Panc1 (cell line): Measurements from ENCODE around the gene HELZ2. TPM values are rescaled to one million over a fixed set of nuclear protein-coding genes. Genes with fewer than 3 reads are reported as not detected.

Source experiments
- ATAC-seq: fragments of 200-7000 bp; cut with Tn5 transposase; 2 replicates; pipeline ENCODE4 v1.9.1; 2020; ENCODE audit warnings: mild to moderate bottlenecking, moderate library complexity
- BruUV-seq: library from RNA; stranded (reverse); fragments of 400-500 nt; replicated peaks from 2 replicates; lab custom pipeline; 2021; lab: Mats Ljungman, UMichigan
- CTCF ChIA-PET: fragments of 300-600 bp; sonication (Branson Sonifier 250); formaldehyde crosslinking; loops from one replicate; lab custom pipeline; 2022; ENCODE audit warnings: antibody characterized with exemption; lab: Charles Lee
- POLR2A ChIA-PET: fragments of 300-600 bp; sonication (Branson Sonifier 250); formaldehyde crosslinking; loops from one replicate; lab custom pipeline; 2022; ENCODE audit warnings: antibody characterized with exemption; lab: Charles Lee
- DNase-seq: peaks from one replicate; pipeline ENCODE4 v3.0.0-alpha.2; 2010; ENCODE audit warnings: low read depth, low spot score
- H3K27ac ChIP-seq: 2 replicates; pipeline ENCODE4 v1.5.1; 2011; ENCODE audit warnings: mild to moderate bottlenecking, low read length, inconsistent platforms
- H3K27me3 ChIP-seq: fragments of 200-500 bp; sonication (Bioruptor generic); 2 replicates; pipeline ENCODE4 v1.6.0; 2014; ENCODE audit warnings: low read length, inconsistent platforms; ENCODE audit not compliant: control insufficient read depth, insufficient read depth
- H3K36me3 ChIP-seq: fragments of 200-500 bp; sonication (Bioruptor generic); 2 replicates; pipeline ENCODE4 v1.5.1; 2014; ENCODE audit warnings: inconsistent platforms, mild to moderate bottlenecking, low read length, moderate library complexity; ENCODE audit not compliant: control insufficient read depth, insufficient read depth
- H3K4me1 ChIP-seq: 2 replicates; pipeline ENCODE4 v1.5.1; 2011; ENCODE audit warnings: inconsistent platforms, mild to moderate bottlenecking, low read length, moderate library complexity; ENCODE audit not compliant: control insufficient read depth, insufficient read depth
- H3K4me3 ChIP-seq, 2 experiments: 2 replicates each; pipeline ENCODE4 v1.5.1; 2011 to 2012; ENCODE audit warnings: low read depth in 2 of 2, low read length in 2 of 2, mild to moderate bottlenecking in 2 of 2, inconsistent platforms in 1 of 2, moderate library complexity in 1 of 2
- H3K9me3 ChIP-seq: fragments of 200-500 bp; sonication (Bioruptor generic); 2 replicates; pipeline ENCODE4 v1.5.1; 2014; ENCODE audit warnings: low read depth, mild to moderate bottlenecking, inconsistent platforms, low read length, moderate library complexity; ENCODE audit not compliant: control insufficient read depth, insufficient read depth
- CTCF ChIP-seq: fragments of 450-650 bp; IDR thresholded peaks from 2 replicates; pipeline ENCODE4 v1.5.1; 2017; ENCODE audit warnings: mild to moderate bottlenecking
- POLR2AphosphoS5 ChIP-seq: IDR thresholded peaks from 2 replicates; pipeline ENCODE4 v1.6.1; 2012; ENCODE audit warnings: mild to moderate bottlenecking, low read depth, low read length, moderate library complexity
- REST ChIP-seq, 2 experiments: IDR thresholded peaks; 2 replicates each; pipeline ENCODE4 v1.6.1; 2011 to 2012; ENCODE audit warnings: low read depth in 2 of 2, control low read depth in 1 of 2, low read length in 1 of 2, mild to moderate bottlenecking in 1 of 2, moderate library complexity in 1 of 2; ENCODE audit not compliant: insufficient read depth in 1 of 2
- SIN3A ChIP-seq: IDR thresholded peaks from 2 replicates; pipeline ENCODE4 v1.6.1; 2012; ENCODE audit warnings: low read depth, mild to moderate bottlenecking, low read length, moderate library complexity, borderline replicate concordance; ENCODE audit not compliant: insufficient read depth
- TCF7L2 ChIP-seq: IDR thresholded peaks from 2 replicates; pipeline ENCODE4 v1.6.1; 2011; ENCODE audit warnings: mild to moderate bottlenecking, low read depth, low read length, inconsistent platforms
- in situ Hi-C: cut with HindIII; loops from 2 replicates; pipeline ENCODE4 v1.10.0; 2016; ENCODE audit warnings: low sequenced_read_pairs, low pct_unique_long_range_greater_than_20kb
- intact Hi-C: fragments of 100-400 bp; cut with micrococcal nuclease; formaldehyde crosslinking; loops from one replicate; pipeline ENCODE4 v1.10.0; 2022; ENCODE audit not compliant: unreplicated experiment
- total RNA-seq: library from RNA; stranded (reverse); gene quantifications from one replicate; pipeline ENCODE4 v1.2.1, GENCODE V29; 2021; ENCODE audit not compliant: unreplicated experiment

The HELZ2 gene
- total RNA-seq, 1 experiment from 2014 or later = 41.5 TPM

GRCh38 chr20:63562461-63563224, 11.4 kb downstream of the HELZ2 start:
- CTCF ChIA-PET = no interaction called here
- no peaks in the 10 kb centered on the region for H3K27me3 ChIP-seq

More at GRCh38 chr20:63562461-63563224, 11.4 kb downstream of the HELZ2 start:
- in situ Hi-C loops (no loop called here), intact Hi-C loops (no loop called here)
- no peak for DNase-seq
- Histone ChIP-seq H3K4me1 (no peaks in the 10 kb centered on the region), H3K36me3 (no peaks in the 10 kb centered on the region), H3K9me3 (no peaks in the 10 kb centered on the region), H3K4me3 (no peak overlapping the region), H3K27ac (no peak overlapping the region)
- POLR2A ChIA-PET = no interaction called here
- BruUV-seq = no TSS peak
- TF ChIP-seq POLR2AphosphoS5 = no peak
- no peak for TF ChIP-seq SIN3A
- TF ChIP-seq TCF7L2 = no peak
- no peak for TF ChIP-seq REST (IDR thresholded peaks at IDR 0.05; ENCODE audit: insufficient read depth in 1 of 2, low read depth in 2 of 2, low read length in 1 of 2)
- TF ChIP-seq CTCF = no peak
- ATAC-seq = no peak
